G401.6 (cell line): ENCODE results near the gene KRR1.
A peak's percentile ranks its signal among the peaks of the same experiment; 100 is the strongest.
"Not testable (repeated sequence)": the region's sequence is repeated elsewhere in the genome, so short reads cannot be mapped to it uniquely, and the experiment has no call there.

Source experiments
- FAIRE-seq: peaks from 2 replicates; lab custom pipeline; 2012; peaks lifted over from hg19 to GRCh38; lab: Jason Lieb, UNC

KRR1 gene

DNA sequence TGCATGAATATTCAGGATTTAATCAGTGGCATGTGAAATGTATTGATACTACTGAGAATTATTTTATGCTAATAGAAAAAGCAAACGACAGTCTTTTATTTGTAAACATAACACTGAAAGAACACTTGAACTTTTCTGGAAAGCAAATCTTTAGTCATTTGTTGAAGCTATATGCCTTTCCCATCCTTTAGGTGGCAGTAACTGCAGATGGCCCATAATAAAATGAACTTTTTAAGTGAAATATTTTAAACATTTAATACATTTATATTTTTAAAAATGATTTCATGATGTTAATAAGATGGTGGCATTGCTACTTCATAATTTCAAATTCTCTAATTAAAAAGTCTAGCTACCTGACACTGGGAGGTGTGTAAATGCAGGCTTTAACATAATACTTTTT is 13.9 kb upstream of the KRR1 start:
- peak; percentile 67 for FAIRE-seq

DNA sequence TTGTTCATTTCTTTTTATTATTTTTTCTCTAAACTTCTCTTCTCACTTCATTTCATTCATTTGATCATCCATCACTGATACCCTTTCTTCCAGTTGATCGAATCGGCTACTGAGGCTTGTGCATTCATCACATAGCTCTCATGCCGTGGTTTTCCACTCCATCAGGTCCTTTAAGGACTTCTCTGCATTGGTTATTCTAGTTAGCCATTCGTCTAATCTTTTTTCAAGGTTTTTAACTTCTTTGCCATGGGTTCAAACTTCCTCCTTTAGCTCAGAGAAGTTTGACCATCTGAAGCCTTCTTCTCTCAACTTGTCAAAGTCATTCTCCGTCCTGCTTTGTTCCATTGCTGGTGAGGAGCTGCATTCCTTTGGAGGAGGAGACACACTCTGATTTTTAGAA is 10.7 kb upstream of the KRR1 start:
- not testable (repeated sequence) for FAIRE-seq

DNA sequence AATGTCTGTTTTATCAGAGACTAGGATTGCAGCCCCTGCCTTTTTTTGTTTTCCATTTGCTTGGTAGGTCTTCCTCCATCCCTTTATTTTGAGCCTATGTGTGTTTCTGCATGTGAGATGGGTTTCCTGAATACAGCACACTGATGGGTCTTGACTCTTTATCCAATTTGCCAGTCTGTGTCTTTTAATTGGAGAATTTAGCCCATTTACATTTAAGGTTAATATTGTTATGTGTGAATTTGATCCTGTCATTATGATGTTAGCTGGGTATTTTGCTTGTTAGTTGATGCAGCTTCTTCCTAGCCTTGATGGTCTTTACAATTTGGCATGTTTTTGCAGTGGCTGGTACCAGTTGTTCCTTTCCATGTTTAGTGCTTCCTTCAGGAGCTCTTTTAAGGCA is 9.8 kb upstream of the KRR1 start:
- FAIRE-seq = not testable (repeated sequence)

DNA sequence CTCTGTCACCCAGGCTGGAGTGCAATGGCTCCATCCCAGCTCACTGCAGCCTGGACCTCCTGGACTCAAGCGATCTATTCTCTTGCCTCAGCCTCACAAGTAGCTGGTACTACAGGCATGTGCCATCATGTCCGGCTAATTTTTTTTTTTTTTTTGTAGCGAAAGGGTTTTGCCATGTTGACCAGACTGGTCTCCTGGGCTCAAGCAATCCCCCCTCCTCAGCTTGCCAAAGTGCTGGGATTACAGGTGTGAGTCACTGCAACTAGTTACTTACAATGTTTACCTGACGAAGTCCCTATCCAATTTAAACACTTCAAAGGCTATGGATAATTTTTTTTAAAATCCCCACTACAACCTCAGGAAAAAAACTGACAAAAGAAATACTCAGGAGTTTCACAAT is 1.8 kb downstream of the KRR1 start:
- FAIRE-seq = no peak

DNA sequence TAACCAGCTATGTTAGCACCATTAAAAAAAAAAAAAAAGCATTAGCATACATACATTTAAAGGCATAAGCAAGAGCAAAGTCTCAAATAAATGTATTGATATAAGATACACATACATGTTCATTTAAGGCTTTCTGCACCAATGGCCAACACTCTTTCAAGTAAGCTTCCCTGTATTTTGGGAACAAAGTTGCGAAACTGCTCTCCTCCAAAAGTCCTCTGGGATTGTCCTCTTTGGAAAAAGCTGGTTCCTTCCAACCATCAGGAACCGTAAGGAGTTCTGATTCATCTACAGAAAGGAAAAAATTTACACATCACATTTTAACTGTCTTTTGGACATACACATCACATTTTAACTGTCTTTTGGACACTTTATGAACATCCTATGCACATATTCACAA is 3.2 kb downstream of the KRR1 start:
- no peak for FAIRE-seq

DNA sequence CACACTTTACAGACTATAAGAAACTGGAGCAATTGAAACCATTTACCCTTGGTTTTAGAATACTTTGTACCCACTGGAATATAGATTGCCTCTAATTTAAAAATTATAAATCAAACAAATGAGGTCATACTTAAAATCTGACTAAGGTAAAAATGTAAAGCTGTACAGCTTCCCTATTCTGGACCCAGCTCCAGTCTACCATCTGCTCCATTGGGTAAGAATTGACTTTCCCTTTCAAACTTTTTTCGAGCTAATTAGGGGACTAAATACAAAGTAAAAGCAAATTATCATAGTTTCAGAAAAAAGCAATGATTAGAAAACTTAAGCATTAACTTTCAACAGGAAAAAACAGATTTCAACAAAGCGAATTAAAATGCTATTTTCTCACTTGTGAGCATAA is 4.3 kb downstream of the KRR1 start:
- no peak for FAIRE-seq

DNA sequence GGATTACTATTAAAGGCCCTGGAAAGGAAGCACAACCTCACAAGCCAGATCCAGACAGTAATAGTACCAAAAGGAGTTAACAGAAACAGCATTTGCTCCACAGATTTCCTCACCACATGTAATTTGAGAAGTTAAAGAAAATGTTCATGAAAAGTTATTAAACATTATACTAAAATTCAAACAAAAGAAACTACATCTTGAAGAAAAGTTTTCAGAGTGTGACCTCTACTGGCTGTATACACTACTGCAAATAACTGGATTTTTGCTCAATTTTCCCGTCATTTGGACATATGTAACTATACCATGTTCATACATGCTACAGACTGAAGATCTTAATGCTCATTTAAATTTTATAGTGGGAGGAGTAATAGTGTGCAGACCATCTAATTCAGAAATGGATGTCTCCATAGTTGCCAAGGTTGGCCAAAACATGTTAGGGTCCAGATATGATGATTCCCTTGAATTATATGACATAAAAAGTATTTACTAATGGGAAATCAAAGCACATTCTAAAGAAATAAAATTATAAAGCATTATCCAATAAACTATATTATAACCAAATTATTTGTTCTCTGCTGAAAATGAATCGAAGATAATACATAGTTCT is 5.6 kb downstream of the KRR1 start:
- peak; percentile 94 for FAIRE-seq

DNA sequence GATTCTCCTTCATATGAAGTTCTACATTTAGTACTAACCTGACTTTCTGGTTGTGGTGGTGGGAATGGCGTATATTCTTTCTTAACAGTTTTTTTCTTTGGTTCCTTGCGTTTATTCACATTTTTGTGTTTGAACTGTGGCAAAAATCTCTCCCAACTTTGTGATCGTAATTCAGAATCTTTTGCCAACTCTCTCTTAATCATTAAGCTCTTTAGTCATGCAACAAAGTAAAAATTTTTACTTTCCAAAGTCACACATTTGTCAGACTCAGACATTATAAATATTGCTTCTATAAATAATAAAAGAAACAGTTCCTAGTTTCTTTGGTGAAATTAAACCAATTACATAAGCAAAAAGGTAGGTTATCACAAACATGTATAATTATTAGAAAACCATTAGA is 7.5 kb downstream of the KRR1 start:
- FAIRE-seq = peak; percentile 41

DNA sequence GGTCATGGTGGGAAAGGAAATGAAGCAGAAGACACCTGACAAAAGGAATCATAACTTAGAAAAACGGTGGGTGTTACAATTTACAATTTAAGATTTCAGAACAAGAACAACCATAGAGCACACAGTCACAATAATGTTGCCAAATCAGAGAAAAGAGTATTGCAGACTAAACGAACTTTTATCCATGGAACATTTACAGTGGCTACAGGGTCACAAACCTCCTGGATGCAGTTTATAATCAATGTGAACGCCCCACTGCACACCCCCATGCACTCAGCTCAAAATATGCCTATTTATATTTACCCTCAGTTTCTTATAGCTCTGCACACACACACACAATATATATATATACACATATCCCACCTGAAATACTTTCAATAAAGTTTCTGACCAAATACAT is 8.0 kb downstream of the KRR1 start:
- FAIRE-seq = no peak

DNA sequence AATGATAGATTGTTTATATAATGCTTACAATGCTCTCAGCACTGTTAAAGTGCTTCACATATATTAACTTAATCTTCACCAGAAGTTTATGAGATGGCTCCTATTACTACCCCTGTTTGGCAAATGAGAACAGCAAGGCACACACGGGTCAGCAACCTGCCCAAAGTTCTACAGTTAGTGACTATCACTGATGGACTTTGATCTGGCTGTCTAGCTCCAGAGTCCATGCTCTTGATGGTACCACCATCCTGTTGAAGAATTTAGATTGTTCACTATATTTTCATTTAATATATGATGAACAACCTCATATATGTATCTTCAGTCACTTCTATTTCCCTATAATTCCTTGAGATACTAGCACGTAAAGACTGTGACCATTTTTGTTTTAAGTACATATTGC is 20.2 kb downstream of the KRR1 start:
- no peak for FAIRE-seq

DNA sequence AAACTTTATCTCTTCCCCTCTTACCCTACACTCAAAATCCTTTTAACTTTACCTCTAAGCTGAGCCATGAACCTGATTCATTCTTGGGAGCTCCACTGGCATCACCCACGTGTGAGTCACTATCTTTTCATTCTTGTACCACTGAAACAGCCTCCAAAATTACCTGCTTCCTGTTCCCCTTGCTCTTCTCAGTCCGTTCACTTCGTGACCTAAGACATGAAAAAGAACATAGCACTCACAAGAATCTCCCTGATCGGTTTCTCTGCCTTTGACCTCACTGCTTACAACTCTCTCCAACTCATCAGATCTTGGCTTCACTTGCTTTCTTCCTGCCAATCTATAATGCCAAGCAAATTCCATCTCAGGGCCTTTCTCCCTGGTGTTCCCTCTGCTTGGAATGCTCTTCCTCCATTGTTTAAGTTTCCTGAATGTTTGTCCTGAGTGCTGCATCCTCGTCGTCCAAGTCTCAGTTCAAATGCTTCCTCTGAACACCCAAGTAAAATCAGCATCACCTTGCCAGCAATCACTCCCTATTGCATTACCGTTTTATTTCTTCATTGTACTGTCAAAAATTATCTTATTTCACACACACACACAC is 21.7 kb downstream of the KRR1 start:
- no peak for FAIRE-seq

DNA sequence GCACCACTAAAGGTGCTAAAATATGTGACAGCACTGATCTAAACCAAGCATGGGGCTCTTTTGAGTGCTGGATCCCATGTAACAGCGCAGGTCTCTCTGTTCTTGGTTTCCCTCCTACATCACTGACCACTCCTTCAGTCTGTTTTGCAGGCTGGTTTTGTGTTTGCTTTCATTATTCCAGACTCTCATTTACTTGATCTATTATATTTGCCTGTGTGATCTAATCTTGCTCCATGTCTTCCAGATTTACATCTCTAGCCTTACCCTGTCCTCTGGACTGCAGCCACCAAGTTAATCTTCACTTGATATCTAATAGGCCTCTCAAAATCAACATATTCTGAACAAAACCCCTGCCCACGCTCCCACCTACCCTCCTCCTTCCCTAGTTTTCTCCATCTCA is 22.2 kb downstream of the KRR1 start:
- FAIRE-seq = no peak

DNA sequence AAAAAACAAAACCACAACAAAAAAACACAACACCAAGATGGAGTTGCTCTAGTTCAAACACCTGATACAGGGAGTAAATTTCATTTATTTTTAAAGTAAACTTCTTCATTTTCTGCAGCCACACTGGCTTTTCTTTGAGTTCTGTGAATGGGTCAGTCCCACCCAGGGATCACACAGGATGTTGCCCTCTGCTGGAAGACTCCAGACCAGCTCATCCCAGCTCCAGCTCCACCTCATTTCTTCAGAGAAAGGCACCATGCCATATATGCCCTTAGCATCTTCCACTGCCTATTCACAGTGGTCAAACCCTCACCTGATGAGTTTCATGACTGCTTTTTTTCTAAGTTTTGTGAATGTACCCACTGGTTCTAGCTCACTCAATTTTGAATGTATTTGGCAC is 22.9 kb downstream of the KRR1 start:
- no peak for FAIRE-seq

DNA sequence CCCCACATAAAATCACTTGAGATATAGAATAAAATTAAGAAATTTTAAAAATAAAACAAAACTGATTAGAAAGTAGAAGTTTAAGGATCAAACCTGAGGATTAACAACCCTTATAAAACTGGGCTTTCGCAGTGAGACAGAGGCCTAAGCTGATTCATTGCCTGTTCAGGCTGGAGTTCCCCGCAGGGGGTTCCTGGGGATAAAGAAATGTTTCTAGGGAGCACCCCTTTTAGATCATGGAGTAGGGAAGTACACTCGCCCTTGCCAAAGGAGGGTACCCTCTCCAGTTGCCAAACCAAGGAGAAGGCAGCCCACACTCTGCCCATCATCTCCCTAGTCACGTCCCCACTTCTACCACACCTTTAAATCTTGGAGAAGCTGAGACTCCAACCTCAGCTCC is 24.1 kb downstream of the KRR1 start:
- FAIRE-seq = no peak

DNA sequence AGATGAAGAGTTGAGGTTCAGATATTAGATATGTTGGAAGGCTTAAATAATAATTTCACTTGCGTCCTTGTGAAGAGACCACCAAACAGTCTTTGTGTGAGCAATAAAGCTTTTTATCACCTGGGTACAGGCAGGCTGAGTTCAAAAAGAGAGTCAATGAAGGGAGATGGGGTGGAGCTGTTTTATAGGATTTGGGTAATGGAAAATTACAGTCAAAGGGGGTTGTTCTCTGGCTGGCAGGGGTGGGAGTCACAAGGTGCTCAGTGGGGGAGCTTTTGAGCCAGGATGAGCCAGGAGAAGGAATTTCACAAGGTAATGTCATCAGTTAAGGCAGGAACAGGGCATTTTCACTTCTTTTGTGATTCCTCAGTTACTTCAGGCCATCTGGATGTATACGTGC is 27.0 kb downstream of the KRR1 start:
- not testable (repeated sequence) for FAIRE-seq

DNA sequence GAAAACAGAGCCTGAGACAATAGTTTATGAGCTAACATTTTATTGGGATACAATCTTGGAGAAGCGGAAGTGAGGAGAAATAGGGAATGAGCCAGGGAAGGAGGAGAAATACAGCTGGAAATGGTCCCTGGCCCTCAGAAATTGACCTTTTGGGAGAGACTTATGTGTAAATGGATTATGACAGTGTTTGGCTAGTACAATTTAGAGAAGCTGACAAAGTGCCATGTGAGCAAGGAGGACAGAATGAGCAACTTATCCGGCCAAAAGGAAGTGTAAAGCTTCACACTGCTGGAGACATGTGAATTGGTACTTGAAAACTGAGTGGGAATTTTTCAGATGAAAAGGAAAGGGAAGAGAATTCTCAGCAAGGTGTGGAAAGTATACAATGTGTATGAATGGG is 28.0 kb downstream of the KRR1 start:
- no peak for FAIRE-seq

DNA sequence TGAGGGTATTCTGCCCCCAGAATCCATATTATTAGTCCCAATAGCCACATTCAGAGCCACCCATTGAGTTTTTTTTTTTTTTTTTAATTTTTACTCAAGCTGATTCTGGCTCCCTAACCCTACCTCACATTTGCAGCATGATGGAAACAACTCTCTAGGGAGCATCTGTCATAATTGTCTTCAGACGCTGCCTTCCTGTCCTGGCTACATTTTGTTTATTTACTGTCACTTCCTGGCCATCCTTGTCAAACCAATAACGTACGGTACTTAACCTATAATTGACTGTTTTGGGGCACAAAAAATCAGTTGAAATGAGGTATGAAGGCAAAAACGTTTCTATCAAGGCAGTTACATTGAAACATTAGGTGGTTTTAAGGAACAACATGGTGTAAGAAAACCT is 28.8 kb downstream of the KRR1 start:
- no peak for FAIRE-seq

DNA sequence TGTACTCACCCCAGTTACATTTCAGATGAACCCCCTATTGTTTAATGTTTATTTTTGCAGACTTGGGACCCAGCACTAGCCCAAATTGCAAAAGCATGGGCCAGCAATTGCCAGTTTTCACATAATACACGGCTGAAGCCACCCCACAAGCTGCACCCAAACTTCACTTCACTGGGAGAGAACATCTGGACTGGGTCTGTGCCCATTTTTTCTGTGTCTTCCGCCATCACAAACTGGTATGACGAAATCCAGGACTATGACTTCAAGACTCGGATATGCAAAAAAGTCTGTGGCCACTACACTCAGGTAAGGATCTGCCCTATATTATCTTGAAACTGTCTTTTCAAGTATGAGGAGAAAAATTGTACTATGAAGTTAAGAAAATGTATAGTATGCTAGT is 29.6 kb downstream of the KRR1 start:
- no peak for FAIRE-seq

DNA sequence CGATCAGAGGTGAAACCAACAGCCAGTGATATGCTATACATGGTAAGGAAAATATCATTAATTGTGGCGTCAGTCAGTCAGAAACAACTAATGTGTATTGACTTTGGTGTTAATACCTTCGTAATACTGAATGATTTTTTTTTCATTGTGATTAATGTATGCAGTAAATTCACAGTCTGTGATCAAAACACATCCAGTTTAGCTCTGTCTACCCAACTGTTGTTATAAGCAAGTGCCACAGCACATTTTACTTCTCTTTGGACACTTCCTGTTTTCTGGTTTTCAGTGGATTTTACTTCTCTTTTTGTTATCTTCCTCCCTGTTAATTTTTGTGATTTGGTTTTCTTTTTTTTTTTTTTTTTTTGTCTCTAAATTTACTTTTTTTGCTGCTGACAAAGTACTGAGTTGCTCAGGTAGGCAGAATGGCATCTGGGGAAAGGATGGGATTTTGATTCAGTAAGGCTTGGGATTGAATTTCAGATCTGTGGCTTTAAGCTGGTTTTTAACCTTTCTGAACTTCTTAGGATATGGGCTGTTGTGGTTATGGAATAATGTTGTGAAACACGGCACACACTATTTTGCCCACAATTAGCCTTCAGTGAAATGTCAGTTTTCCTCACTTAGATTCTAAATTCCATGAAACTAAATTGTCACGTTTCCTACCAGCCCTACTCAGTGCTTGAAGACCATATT is 30.2 kb downstream of the KRR1 start:
- FAIRE-seq = no peak

DNA sequence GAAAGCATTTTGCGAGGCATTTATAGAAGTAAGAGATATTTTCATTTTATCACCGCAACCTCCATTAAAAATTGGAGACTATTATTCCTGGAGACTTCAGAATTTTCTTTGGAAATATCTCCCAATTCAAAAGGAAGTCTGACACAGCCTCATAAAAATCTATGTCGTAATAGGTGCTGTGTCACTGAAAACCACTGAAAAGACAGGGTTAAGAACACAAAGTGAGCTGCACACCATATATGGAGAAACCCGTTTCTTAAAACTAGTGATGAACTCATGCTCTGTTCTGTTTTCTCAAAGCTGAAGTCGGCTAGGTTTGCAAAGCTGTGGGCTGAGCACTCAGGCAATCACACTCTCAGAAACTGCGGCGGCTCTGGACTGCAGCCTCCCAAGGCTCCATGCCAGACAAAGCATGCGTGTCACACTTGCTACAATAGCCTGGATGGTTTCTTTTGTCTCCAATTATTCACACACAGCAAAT is 30.9 kb downstream of the KRR1 start, which contains the start of gene GLIPR1:
GLIPR1 (plus strand) TSS at position 287 of the 481 bp plus-strand sequence; CDS start at position 413, 126 bp downstream.
- FAIRE-seq = no peak

DNA sequence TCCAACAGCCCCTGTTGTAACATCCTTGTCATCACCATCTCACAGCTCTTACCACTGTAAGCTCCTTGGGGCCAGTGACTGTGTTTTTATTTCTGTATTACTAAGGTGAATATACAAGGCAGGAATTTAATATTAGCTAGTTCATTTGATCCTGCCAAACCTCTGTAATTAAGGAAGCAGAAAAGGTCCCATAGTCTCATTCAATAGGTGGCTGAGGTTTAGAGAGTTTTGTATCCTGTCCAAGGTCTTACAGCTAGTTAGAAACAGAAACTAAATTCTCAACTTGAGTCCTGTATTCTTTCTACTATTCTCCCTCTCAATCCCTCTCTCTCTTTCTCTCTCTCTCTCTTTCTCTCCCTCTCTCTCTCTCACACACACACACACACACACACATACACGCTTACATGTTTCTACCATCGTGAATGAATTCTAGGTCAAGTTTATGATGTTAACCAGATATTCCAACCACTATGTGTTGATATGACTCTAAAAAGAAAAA is 31.4 kb downstream of the KRR1 start:
- FAIRE-seq = no peak

DNA sequence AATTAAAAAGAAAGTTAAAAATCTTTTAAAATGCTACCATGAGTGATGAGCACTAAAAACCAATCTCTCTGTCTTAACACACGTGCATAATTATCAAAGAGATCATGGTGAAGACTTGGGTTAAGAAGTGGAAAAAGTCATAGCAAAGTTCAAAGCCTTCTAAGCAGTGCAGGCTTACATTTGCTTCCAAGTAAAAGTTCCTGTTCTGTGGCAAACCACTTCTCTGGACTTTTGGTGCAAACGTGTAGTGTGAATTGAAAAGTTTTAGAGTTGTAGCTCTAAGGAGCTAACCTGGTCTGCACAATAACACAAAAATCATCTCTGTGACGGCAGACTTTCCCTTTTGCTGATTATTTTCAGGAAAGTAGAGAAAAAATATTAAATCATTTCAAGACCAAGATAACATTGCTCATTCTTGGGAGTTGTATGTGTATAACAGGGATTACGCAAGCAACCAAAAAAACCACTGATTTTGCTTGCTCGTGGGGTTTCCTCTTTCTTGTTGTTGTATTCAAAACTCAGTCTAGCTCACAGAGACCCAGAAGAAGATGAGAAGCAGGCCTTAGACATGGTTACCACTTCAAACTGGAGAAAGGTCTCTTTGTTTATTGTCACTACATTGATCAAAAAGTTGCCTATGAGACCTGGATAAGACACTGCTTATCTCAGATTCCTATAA is 33.2 kb downstream of the KRR1 start:
- FAIRE-seq = no peak

DNA sequence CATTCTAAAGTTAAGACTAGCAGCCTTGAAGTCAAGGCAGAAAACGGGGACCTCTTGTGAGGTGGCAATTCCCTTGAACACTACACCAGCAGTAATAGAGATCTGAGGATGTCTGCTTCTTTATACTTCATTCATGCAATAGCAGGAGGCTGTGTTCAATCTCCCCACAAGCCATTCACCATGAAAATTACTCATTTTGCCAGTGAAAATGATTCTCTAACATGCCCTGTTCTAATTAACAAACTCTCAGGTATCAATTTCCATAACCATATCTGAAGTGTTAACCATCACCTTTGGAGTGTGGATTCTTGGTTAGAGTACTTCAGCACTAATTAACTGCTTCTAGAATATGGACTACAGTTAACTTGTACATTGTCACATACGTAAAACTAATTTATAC is 34.3 kb downstream of the KRR1 start:
- no peak for FAIRE-seq
